Natural killer cell (primary cell): ENCODE measurements around the gene DRC7. TPM values are rescaled to one million over a fixed set of nuclear protein-coding genes. Genes with fewer than 3 reads are reported as not detected.

Experiments
- ATAC-seq, 3 donors: fragments of 150-1000 bp in 2 of 3; fragments of 200-7000 bp in 1 of 3; cut with Tn5 transposase; 1 replicate in 1 of 3; 2 replicates in 2 of 3; pipeline ENCODE4 v1.10.0; 2021; ENCODE audit warnings: mild to moderate bottlenecking in 2 of 3, moderate library complexity in 2 of 3
- DNase-seq, 2 donors: peaks; one replicate each; pipeline versions ENCODE4 v3.0.0 to v3.0.0-alpha.2; 2013 to 2021; ENCODE audit warnings: mixed read lengths in 1 of 2
- H3K27ac ChIP-seq: one replicate; pipeline ENCODE4 v1.5.1; 2013; ENCODE audit warnings: mild to moderate bottlenecking, low read length
- H3K27me3 ChIP-seq: one replicate; pipeline ENCODE4 v1.6.1; 2013; ENCODE audit warnings: low read length; ENCODE audit not compliant: control insufficient read depth, insufficient read depth
- H3K36me3 ChIP-seq: one replicate; pipeline ENCODE4 v1.6.1; 2013; ENCODE audit warnings: low read length; ENCODE audit not compliant: control insufficient read depth, insufficient read depth
- H3K4me1 ChIP-seq: one replicate; pipeline ENCODE4 v1.6.1; 2013; ENCODE audit warnings: low read length; ENCODE audit not compliant: control insufficient read depth, insufficient read depth
- H3K4me3 ChIP-seq: one replicate; pipeline ENCODE4 v1.5.1; 2013; ENCODE audit warnings: low read length
- H3K9me3 ChIP-seq: one replicate; pipeline ENCODE4 v1.6.1; 2013; ENCODE audit warnings: low read length; ENCODE audit not compliant: control insufficient read depth, insufficient read depth
- H3K27ac Mint-ChIP-seq, 2 donors: one replicate each; pipeline ENCODE4 v1.8.0; 2022; ENCODE audit warnings: mild to moderate bottlenecking in 2 of 2, mixed read lengths in 2 of 2, moderate library complexity in 1 of 2
- H3K27me3 Mint-ChIP-seq, 2 donors: one replicate each; pipeline ENCODE4 v1.8.0; 2022; ENCODE audit warnings: low read depth in 2 of 2, mixed read lengths in 2 of 2
- H3K36me3 Mint-ChIP-seq: one replicate; pipeline ENCODE4 v1.8.0; 2022; ENCODE audit warnings: mixed read lengths
- H3K4me1 Mint-ChIP-seq, 2 donors: one replicate each; pipeline ENCODE4 v1.8.0; 2022; ENCODE audit warnings: mixed read lengths in 2 of 2
- H3K4me3 Mint-ChIP-seq: one replicate; pipeline ENCODE4 v1.8.0; 2022; ENCODE audit warnings: mild to moderate bottlenecking, moderate library complexity, mixed read lengths
- H3K9me3 Mint-ChIP-seq, 2 donors: one replicate each; pipeline ENCODE4 v1.8.0; 2022; ENCODE audit warnings: mixed read lengths in 2 of 2
- WGBS: methylation state at CpG from one replicate; pipeline ENCODE4 v1.1.7; 2013; ENCODE audit warnings: missing lambda C conversion rate; ENCODE audit not compliant: insufficient coverage; 5-methylcytosine and 5-hydroxymethylcytosine counted together
- intact Hi-C: fragments of 100-400 bp; cut with micrococcal nuclease; formaldehyde crosslinking; loops from one replicate; pipeline ENCODE4 v1.14.2; 2022
- total RNA-seq, 4 donors: library from RNA; stranded (reverse); fragments of 120-200 nt in 1 of 4; gene quantifications; one replicate each; pipeline versions ENCODE4 v1.2.3 to v1.2.4, GENCODE V29; 2013 to 2022
- TF ChIP-seq, protein P1 (sequence below): fragments of 200-600 bp; IDR thresholded peaks from one replicate; pipeline ENCODE4 v1.8.0; 2022; ENCODE audit warnings: antibody characterized with exemption

Gene DRC7
- total RNA-seq, 3 donors from 2014 or later (not counting 1 experiment from before 2014, with no cell fraction given) = 0.33 TPM; not detected in 2

DNA sequence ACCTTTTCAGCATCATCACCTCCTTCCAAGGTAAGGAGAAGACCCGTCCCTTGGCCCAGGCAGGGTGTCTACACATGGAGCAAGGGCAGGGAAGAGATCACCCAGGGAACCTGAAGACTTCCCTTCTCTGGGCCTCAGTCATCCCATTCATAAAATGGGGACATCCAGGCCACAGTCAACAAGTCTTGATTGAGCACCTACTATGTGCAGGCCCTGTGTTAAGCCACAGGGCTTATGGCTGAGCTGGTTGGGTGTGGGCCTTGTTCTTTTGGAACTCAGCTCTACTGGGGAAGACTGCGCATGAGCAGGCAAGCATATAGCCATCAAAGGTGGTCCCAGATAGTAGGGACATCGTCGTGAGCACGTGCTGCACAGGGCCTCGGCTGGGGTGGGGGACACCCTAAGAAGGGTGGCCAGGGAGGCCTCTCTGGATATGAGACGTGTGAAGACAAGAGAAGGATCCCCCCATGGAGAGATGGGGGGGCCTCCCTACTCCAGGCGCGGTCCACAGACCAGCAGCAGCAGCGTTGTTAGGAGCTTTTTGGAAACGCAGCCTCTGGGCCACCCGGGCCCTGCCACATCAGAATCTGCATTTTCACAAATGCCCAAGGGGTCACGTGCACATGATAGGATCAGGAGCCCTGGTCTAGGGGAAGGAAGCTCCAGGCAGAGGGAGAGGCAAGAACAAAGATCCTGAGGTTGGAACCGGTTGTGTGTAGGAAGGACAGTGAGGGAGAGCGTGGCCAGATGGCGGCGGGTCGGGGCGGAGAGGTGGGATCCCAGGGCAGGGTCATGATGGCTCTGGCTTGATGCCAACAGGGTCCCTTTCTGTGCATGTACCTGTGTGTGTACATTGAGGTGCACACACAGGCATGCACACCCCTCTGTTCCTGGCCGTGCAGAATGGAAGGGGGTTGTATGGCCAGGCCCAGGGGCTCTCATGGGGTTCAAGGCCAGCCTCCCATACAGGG is 32.4 kb upstream of the DRC7 start:
- Mint-ChIP-seq H3K27ac (peak overlapping the region; percentile 97 to 98), H3K9me3 (no peaks in the 10 kb centered on the region), H3K36me3 (peaks cover 20% of the 10 kb centered on the region), H3K4me1 (peaks cover 50 to 70% of the 10 kb centered on the region in 2 donors), H3K27me3 (no peaks in the 10 kb centered on the region), H3K4me3 (peak overlapping the region; percentile 14)
- Histone ChIP-seq H3K4me1 (peaks cover 49% of the 10 kb centered on the region), H3K27me3 (no peaks in the 10 kb centered on the region), H3K36me3 (peaks cover 85% of the 10 kb centered on the region), H3K4me3 (no peak overlapping the region), H3K27ac (no peak overlapping the region), H3K9me3 (no peaks in the 10 kb centered on the region)
- ATAC-seq (no peak), DNase-seq (no peak)
- 89% methylated on average over 20 of the region's 20 CpGs for WGBS
- TF ChIP-seq, protein P1, sequence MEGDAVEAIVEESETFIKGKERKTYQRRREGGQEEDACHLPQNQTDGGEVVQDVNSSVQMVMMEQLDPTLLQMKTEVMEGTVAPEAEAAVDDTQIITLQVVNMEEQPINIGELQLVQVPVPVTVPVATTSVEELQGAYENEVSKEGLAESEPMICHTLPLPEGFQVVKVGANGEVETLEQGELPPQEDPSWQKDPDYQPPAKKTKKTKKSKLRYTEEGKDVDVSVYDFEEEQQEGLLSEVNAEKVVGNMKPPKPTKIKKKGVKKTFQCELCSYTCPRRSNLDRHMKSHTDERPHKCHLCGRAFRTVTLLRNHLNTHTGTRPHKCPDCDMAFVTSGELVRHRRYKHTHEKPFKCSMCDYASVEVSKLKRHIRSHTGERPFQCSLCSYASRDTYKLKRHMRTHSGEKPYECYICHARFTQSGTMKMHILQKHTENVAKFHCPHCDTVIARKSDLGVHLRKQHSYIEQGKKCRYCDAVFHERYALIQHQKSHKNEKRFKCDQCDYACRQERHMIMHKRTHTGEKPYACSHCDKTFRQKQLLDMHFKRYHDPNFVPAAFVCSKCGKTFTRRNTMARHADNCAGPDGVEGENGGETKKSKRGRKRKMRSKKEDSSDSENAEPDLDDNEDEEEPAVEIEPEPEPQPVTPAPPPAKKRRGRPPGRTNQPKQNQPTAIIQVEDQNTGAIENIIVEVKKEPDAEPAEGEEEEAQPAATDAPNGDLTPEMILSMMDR = no peak
- intact Hi-C loops = loop anchor here (10.0 kb wide), 1 partner anchor 343 kb away; the partner anchor contains the start of genes USB1 and ZNF319

DNA sequence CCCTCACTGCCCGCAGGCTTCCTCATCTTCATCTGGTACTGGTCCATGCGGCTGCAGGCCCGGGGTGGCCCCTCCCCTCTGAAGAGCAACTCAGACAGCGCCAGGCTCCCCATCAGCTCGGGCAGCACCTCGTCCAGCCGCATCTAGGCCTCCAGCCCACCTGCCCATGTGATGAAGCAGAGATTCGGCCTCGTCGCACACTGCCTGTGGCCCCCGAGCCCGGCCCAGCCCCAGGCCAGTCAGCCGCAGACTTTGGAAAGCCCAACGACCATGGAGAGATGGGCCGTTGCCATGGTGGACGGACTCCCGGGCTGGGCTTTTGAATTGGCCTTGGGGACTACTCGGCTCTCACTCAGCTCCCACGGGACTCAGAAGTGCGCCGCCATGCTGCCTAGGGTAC is 31.2 kb upstream of the DRC7 start:
- Histone ChIP-seq H3K9me3 (no peaks in the 10 kb centered on the region), H3K4me3 (no peak overlapping the region), H3K27ac (no peak overlapping the region), H3K4me1 (peaks cover 50% of the 10 kb centered on the region), H3K27me3 (no peaks in the 10 kb centered on the region), H3K36me3 (peaks cover 74% of the 10 kb centered on the region)
- Mint-ChIP-seq H3K27me3 (no peaks in the 10 kb centered on the region), H3K36me3 (peaks cover 14% of the 10 kb centered on the region), H3K9me3 (no peaks in the 10 kb centered on the region), H3K27ac (peak overlapping the region; percentile 97 to 98), H3K4me3 (no peak overlapping the region), H3K4me1 (peaks cover 42 to 70% of the 10 kb centered on the region in 2 donors)
- intact Hi-C loops = loop anchor here (10.0 kb wide), 1 partner anchor 341 kb away; the partner anchor contains the start of genes USB1 and ZNF319
- no peak for DNase-seq
- 84% methylated on average over 21 of the region's 21 CpGs for WGBS
- TF ChIP-seq, protein P1 = no peak
- ATAC-seq = no peak

DNA sequence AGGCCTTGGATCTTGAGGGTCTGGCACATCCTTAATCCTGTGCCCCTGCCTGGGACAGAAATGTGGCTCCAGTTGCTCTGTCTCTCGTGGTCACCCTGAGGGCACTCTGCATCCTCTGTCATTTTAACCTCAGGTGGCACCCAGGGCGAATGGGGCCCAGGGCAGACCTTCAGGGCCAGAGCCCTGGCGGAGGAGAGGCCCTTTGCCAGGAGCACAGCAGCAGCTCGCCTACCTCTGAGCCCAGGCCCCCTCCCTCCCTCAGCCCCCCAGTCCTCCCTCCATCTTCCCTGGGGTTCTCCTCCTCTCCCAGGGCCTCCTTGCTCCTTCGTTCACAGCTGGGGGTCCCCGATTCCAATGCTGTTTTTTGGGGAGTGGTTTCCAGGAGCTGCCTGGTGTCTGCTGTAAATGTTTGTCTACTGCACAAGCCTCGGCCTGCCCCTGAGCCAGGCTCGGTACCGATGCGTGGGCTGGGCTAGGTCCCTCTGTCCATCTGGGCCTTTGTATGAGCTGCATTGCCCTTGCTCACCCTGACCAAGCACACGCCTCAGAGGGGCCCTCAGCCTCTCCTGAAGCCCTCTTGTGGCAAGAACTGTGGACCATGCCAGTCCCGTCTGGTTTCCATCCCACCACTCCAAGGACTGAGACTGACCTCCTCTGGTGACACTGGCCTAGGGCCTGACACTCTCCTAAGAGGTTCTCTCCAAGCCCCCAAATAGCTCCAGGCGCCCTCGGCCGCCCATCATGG is 30.5 kb upstream of the DRC7 start:
- Histone ChIP-seq H3K9me3 (no peaks in the 10 kb centered on the region), H3K27ac (no peak overlapping the region), H3K4me3 (no peak overlapping the region), H3K36me3 (peaks cover 67% of the 10 kb centered on the region), H3K27me3 (no peaks in the 10 kb centered on the region), H3K4me1 (peaks cover 50% of the 10 kb centered on the region)
- H3K4me3 Mint-ChIP-seq = no peak overlapping the region
- DNase-seq = no peak
- peaks cover 44 to 72% of the 10 kb centered on the region in 2 donors for H3K4me1 Mint-ChIP-seq
- peak overlapping the region; percentile 97 to 98 for H3K27ac Mint-ChIP-seq
- intact Hi-C loops = loop anchor here (10.0 kb wide), 1 partner anchor 341 kb away; the partner anchor contains the start of genes USB1 and ZNF319
- H3K27me3 Mint-ChIP-seq = no peaks in the 10 kb centered on the region
- ATAC-seq = no peak
- TF ChIP-seq, protein P1 = no peak
- H3K36me3 Mint-ChIP-seq = peaks cover 13% of the 10 kb centered on the region
- 78% methylated on average over 14 of the region's 15 CpGs for WGBS
- H3K9me3 Mint-ChIP-seq = no peaks in the 10 kb centered on the region
